GM23248 (cell line): ENCODE measurements around the gene SPSB4.

ENCODE experiments used
- EZH2 ChIP-seq: fragments of 200-600 bp; sonication (generic); IDR thresholded peaks from 2 replicates; pipeline ENCODE4 v1.6.1; 2018; ENCODE audit warnings: antibody characterized with exemption, mild to moderate bottlenecking; ENCODE audit not compliant: insufficient read depth, poor library complexity, severe bottlenecking
- EZH2phosphoT487 ChIP-seq: fragments of 200-600 bp; sonication (generic); IDR thresholded peaks from 2 replicates; pipeline ENCODE4 v1.6.1; 2018; ENCODE audit warnings: antibody characterized with exemption, moderate library complexity, mild to moderate bottlenecking, low read depth; ENCODE audit not compliant: insufficient read depth

GRCh38 chr3:141087778-141088130 is 36.6 kb downstream of the SPSB4 start:
- no peak for TF ChIP-seq EZH2phosphoT487
- no peak for TF ChIP-seq EZH2
